Measurements from ENCODE around the gene BPIFB3.

DNA sequence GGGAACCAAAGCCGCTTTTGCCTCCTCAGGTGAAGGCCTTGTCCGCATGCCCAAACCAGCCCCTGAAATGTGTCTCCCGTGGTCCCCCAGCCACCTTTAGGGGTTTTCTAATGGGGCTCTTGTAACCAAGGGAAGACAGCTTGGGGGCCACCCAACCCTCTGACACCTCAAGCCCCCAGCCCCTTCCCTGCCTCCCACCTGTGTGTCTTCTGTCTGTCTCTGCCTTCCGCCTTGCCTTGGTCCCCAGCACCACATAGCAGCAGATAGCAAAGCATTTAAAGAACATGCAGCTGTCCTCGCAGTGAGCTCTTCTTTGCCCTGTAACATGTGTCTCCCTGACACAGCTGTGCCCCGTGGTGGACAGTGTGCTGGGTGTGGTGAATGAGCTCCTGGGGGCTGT lies 9.6 kb downstream of the BPIFB3 start:
- TF ChIP-seq, protein P1, sequence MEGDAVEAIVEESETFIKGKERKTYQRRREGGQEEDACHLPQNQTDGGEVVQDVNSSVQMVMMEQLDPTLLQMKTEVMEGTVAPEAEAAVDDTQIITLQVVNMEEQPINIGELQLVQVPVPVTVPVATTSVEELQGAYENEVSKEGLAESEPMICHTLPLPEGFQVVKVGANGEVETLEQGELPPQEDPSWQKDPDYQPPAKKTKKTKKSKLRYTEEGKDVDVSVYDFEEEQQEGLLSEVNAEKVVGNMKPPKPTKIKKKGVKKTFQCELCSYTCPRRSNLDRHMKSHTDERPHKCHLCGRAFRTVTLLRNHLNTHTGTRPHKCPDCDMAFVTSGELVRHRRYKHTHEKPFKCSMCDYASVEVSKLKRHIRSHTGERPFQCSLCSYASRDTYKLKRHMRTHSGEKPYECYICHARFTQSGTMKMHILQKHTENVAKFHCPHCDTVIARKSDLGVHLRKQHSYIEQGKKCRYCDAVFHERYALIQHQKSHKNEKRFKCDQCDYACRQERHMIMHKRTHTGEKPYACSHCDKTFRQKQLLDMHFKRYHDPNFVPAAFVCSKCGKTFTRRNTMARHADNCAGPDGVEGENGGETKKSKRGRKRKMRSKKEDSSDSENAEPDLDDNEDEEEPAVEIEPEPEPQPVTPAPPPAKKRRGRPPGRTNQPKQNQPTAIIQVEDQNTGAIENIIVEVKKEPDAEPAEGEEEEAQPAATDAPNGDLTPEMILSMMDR (IDR thresholded peaks at IDR 0.05) = no peak
- no peak for TF ChIP-seq POLR2A (IDR thresholded peaks at IDR 0.05)
